ENCODE data around the gene SLC12A9.

GRCh38 chr7:100861616-100861985 is 9.1 kb downstream of the SLC12A9 start:
- TF ChIP-seq CTCF (IDR thresholded peaks at IDR 0.05) (no peak), POLR2A (IDR thresholded peaks at IDR 0.05) (no peak), POLR2AphosphoS5 (IDR thresholded peaks at IDR 0.05) (no peak)
